H9 (cell line): ENCODE data around the gene MICA. TPM values are rescaled to one million over a fixed set of nuclear protein-coding genes. Genes with fewer than 3 reads are reported as not detected.

ENCODE experiments used
- DNase-seq: peaks from one replicate; pipeline ENCODE4 v3.0.0-alpha.2; 2017
- H2AFZ ChIP-seq: one replicate; pipeline ENCODE4 v1.6.1; 2013; ENCODE audit warnings: mild to moderate bottlenecking, low read length, control low read depth, moderate library complexity
- H2AK5ac ChIP-seq: 2 replicates; pipeline ENCODE4 v1.6.1; 2013; ENCODE audit warnings: low read length, control low read depth, mixed read lengths; ENCODE audit not compliant: insufficient read length
- H2BK120ac ChIP-seq: one replicate; pipeline ENCODE4 v1.6.1; 2013; ENCODE audit warnings: low read depth, mild to moderate bottlenecking, low read length, control low read depth, inconsistent platforms; ENCODE audit not compliant: poor library complexity, severe bottlenecking
- H2BK12ac ChIP-seq: 2 replicates; pipeline ENCODE4 v1.6.1; 2013; ENCODE audit warnings: low read length, control low read depth, mixed read lengths, low read depth; ENCODE audit not compliant: insufficient read length
- H2BK15ac ChIP-seq: 2 replicates; pipeline ENCODE4 v1.6.1; 2013; ENCODE audit warnings: low read depth, low read length, control low read depth
- H2BK20ac ChIP-seq: one replicate; pipeline ENCODE4 v1.6.1; 2013; ENCODE audit warnings: low read depth, mild to moderate bottlenecking, low read length, control low read depth, inconsistent platforms; ENCODE audit not compliant: poor library complexity, severe bottlenecking
- H2BK5ac ChIP-seq: 2 replicates; pipeline ENCODE4 v1.6.1; 2013; ENCODE audit warnings: low read length, control low read depth, mixed read lengths; ENCODE audit not compliant: insufficient read length
- H3K14ac ChIP-seq: 2 replicates; pipeline ENCODE4 v1.6.1; 2013; ENCODE audit warnings: low read length, control low read depth; ENCODE audit not compliant: insufficient read depth
- H3K18ac ChIP-seq: 2 replicates; pipeline ENCODE4 v1.6.1; 2013; ENCODE audit warnings: low read depth, mild to moderate bottlenecking, mixed read lengths, low read length, control low read depth; ENCODE audit not compliant: insufficient read length
- H3K23ac ChIP-seq: 2 replicates; pipeline ENCODE4 v1.6.1; 2013; ENCODE audit warnings: low read length, control low read depth, mixed read lengths, low read depth; ENCODE audit not compliant: insufficient read length
- H3K23me2 ChIP-seq: 2 replicates; pipeline ENCODE4 v1.6.1; 2013; ENCODE audit warnings: low read depth, mild to moderate bottlenecking, mixed read lengths, low read length, control low read depth; ENCODE audit not compliant: insufficient read length, poor library complexity, severe bottlenecking
- H3K27ac ChIP-seq: 2 replicates; pipeline ENCODE4 v1.5.1; 2013; ENCODE audit warnings: low read length, control low read depth, mixed read lengths, low read depth; ENCODE audit not compliant: insufficient read length
- H3K27me3 ChIP-seq: 2 replicates; pipeline ENCODE4 v1.6.1; 2013; ENCODE audit warnings: low read length, control low read depth, inconsistent platforms; ENCODE audit not compliant: insufficient read depth
- H3K4ac ChIP-seq: 2 replicates; pipeline ENCODE4 v1.6.1; 2013; ENCODE audit warnings: low read depth, mild to moderate bottlenecking, control low read depth, inconsistent platforms, low read length, moderate library complexity
- H3K4me1 ChIP-seq: 2 replicates; pipeline ENCODE4 v1.6.1; 2013; ENCODE audit warnings: low read length, control low read depth, inconsistent platforms; ENCODE audit not compliant: insufficient read depth
- H3K4me2 ChIP-seq: 2 replicates; pipeline ENCODE4 v1.6.1; 2013; ENCODE audit warnings: low read length, control low read depth, mixed read lengths; ENCODE audit not compliant: insufficient read length, insufficient read depth
- H3K56ac ChIP-seq: 2 replicates; pipeline ENCODE4 v1.6.1; 2013; ENCODE audit warnings: low read depth, mild to moderate bottlenecking, mixed read lengths, low read length, control low read depth; ENCODE audit not compliant: insufficient read length
- H3K79me1 ChIP-seq: 2 replicates; pipeline ENCODE4 v1.6.1; 2013; ENCODE audit warnings: low read depth, mild to moderate bottlenecking, moderate library complexity, low read length, control low read depth, inconsistent platforms; ENCODE audit not compliant: insufficient read depth, poor library complexity, severe bottlenecking
- H3K79me2 ChIP-seq: 2 replicates; pipeline ENCODE4 v1.6.1; 2013; ENCODE audit warnings: low read length, control low read depth, inconsistent platforms; ENCODE audit not compliant: insufficient read depth
- H3K9ac ChIP-seq: 2 replicates; pipeline ENCODE4 v1.6.1; 2013; ENCODE audit warnings: low read length, control low read depth, mixed read lengths; ENCODE audit not compliant: insufficient read length; ENCODE audit errors: extremely low read depth
- H3K9me3 ChIP-seq: one replicate; pipeline ENCODE4 v1.6.1; 2013; ENCODE audit warnings: low read depth, low read length, inconsistent platforms; ENCODE audit not compliant: control insufficient read depth
- H3T11ph ChIP-seq: one replicate; pipeline ENCODE4 v1.6.1; 2013; ENCODE audit warnings: mild to moderate bottlenecking, low read length, control low read depth, inconsistent platforms
- H4K20me1 ChIP-seq: one replicate; pipeline ENCODE4 v1.6.1; 2013; ENCODE audit not compliant: control insufficient read depth, insufficient read length, insufficient read depth
- H4K5ac ChIP-seq: 2 replicates; pipeline ENCODE4 v1.6.1; 2013; ENCODE audit warnings: low read depth, mild to moderate bottlenecking, mixed read lengths, low read length, control low read depth; ENCODE audit not compliant: insufficient read length
- H4K8ac ChIP-seq: replicated peaks from 2 replicates; pipeline ENCODE4 v1.6.1; 2013; ENCODE audit warnings: low read length, control low read depth, mixed read lengths, low read depth; ENCODE audit not compliant: insufficient read length
- H4K91ac ChIP-seq: 2 replicates; pipeline ENCODE4 v1.6.1; 2013; ENCODE audit warnings: low read depth, mild to moderate bottlenecking, moderate library complexity, mixed read lengths, low read length, control low read depth; ENCODE audit not compliant: insufficient read length
- H3K27ac Mint-ChIP-seq, 3 experiments: 2 replicates in 2 of 3; 3 replicates in 1 of 3; pipeline ENCODE4 v1.8.0; 2020 to 2021; ENCODE audit warnings: mixed read lengths in 3 of 3, mild to moderate bottlenecking in 1 of 3, moderate library complexity in 1 of 3
- H3K27me3 Mint-ChIP-seq: 2 replicates; pipeline ENCODE4 v1.8.0; 2021; ENCODE audit warnings: low read depth, mild to moderate bottlenecking, moderate library complexity, mixed read lengths
- H3K36me3 Mint-ChIP-seq, 3 experiments: 2 replicates in 2 of 3; 3 replicates in 1 of 3; pipeline ENCODE4 v1.8.0; 2020 to 2021; ENCODE audit warnings: low read depth in 3 of 3, mixed read lengths in 3 of 3; ENCODE audit not compliant: insufficient read depth in 1 of 3
- H3K4me1 Mint-ChIP-seq, 2 experiments: 2 replicates each; pipeline ENCODE4 v1.8.0; 2020; ENCODE audit warnings: mixed read lengths in 2 of 2
- H3K4me3 Mint-ChIP-seq, 2 experiments: 2 replicates in 1 of 2; 3 replicates in 1 of 2; pipeline ENCODE4 v1.8.0; 2020 to 2021; ENCODE audit warnings: mild to moderate bottlenecking in 2 of 2, mixed read lengths in 2 of 2, moderate library complexity in 1 of 2
- H3K9me3 Mint-ChIP-seq, 2 experiments: 2 replicates in 1 of 2; 3 replicates in 1 of 2; pipeline ENCODE4 v1.8.0; 2020; ENCODE audit warnings: mild to moderate bottlenecking in 2 of 2, mixed read lengths in 2 of 2, moderate library complexity in 1 of 2
- WGBS: extraction: QIAGEN DNeasy Blood & Tissue Kit; methylation state at CpG from one replicate; pipeline ENCODE4 v1.1.7; 2013; ENCODE audit warnings: missing lambda C conversion rate, low lambda C conversion rate, mixed read lengths; ENCODE audit not compliant: insufficient read length; ENCODE audit errors: extremely low coverage; 5-methylcytosine and 5-hydroxymethylcytosine counted together
- total RNA-seq: library from RNA; stranded (reverse); gene quantifications from 2 replicates; pipeline ENCODE4 v1.2.1, GENCODE V29; 2021
- TF ChIP-seq, protein P1 (sequence below): fragments of 200-600 bp; sonication (generic); conservative IDR thresholded peaks from 3 replicates; pipeline ENCODE4 v1.8.0; 2021; ENCODE audit warnings: antibody characterized with exemption, mild to moderate bottlenecking

The MICA gene
- total RNA-seq, 1 experiment from 2014 or later = 8.5 TPM

- peaks cover 0 to 4% (median 3%) of the 10 kb centered on the region in 3 experiments; a peak in 2 of 7 replicates for H3K36me3 Mint-ChIP-seq
- Histone ChIP-seq H2BK12ac (no peak overlapping the region), H3K23me2 (no peaks in the 10 kb centered on the region), H3K4me2 (no peak overlapping the region), H3K56ac (no peak overlapping the region), H3K14ac (no peak overlapping the region), H3K27ac (no peak overlapping the region), H4K5ac (no peak overlapping the region), H3T11ph (no peak overlapping the region), H4K20me1 (no peaks in the 10 kb centered on the region), H3K4me1 (no peaks in the 10 kb centered on the region), H3K9me3 (no peaks in the 10 kb centered on the region), H2BK15ac (no peak overlapping the region), H3K79me1 (no peaks in the 10 kb centered on the region), H2AK5ac (no peak overlapping the region), H3K79me2 (no peaks in the 10 kb centered on the region), H2AFZ (no peak overlapping the region), H3K9ac (no peak overlapping the region), H4K8ac (no peak overlapping the region), H3K27me3 (no peaks in the 10 kb centered on the region; the same call in 1 of the 2 replicates), H3K18ac (no peak overlapping the region), H2BK20ac (no peak overlapping the region), H3K23ac (no peak overlapping the region), H2BK120ac (no peak overlapping the region), H3K4ac (no peak overlapping the region), H4K91ac (no peak overlapping the region), H2BK5ac (no peak overlapping the region)
- TF ChIP-seq, protein P1, sequence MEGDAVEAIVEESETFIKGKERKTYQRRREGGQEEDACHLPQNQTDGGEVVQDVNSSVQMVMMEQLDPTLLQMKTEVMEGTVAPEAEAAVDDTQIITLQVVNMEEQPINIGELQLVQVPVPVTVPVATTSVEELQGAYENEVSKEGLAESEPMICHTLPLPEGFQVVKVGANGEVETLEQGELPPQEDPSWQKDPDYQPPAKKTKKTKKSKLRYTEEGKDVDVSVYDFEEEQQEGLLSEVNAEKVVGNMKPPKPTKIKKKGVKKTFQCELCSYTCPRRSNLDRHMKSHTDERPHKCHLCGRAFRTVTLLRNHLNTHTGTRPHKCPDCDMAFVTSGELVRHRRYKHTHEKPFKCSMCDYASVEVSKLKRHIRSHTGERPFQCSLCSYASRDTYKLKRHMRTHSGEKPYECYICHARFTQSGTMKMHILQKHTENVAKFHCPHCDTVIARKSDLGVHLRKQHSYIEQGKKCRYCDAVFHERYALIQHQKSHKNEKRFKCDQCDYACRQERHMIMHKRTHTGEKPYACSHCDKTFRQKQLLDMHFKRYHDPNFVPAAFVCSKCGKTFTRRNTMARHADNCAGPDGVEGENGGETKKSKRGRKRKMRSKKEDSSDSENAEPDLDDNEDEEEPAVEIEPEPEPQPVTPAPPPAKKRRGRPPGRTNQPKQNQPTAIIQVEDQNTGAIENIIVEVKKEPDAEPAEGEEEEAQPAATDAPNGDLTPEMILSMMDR = no peak
- peaks cover 2% of the 10 kb centered on the region for H3K27me3 Mint-ChIP-seq
- no peak for DNase-seq
- H3K4me1 Mint-ChIP-seq = peaks cover 14 to 16% of the 10 kb centered on the region in 2 experiments
- peaks cover 0 to 6% of the 10 kb centered on the region in 2 experiments; a peak in 1 of 5 replicates for H3K9me3 Mint-ChIP-seq
- H3K4me3 Mint-ChIP-seq = no peak overlapping the region
- no CpG with 5 or more reads among the region's 3 CpGs for WGBS
- H3K27ac Mint-ChIP-seq = no peak overlapping the region; a peak in 1 of 7 replicates
Observed at GRCh38 chr6:31386099-31386498, 17.3 kb upstream of the MICA start.
